Vagina (tissue), 2 donors: ENCODE measurements around the gene ITGB4.

Source experiments
- CTCF ChIP-seq, 3 experiments: fragments of 450-650 bp in 2 of 3; fragments of 200-600 bp in 1 of 3; sonication (generic) in 1 of 3; IDR thresholded peaks; one replicate each; pipeline ENCODE4 v1.5.1; 2017 to 2019; ENCODE audit warnings: antibody characterized with exemption in 3 of 3, mild to moderate bottlenecking in 2 of 3, moderate library complexity in 2 of 3
- POLR2A ChIP-seq, 2 donors: fragments of 450-650 bp; IDR thresholded peaks; one replicate each; pipeline ENCODE4 v1.6.1; 2017; ENCODE audit warnings: antibody characterized with exemption in 2 of 2, mild to moderate bottlenecking in 2 of 2, moderate library complexity in 2 of 2

DNA sequence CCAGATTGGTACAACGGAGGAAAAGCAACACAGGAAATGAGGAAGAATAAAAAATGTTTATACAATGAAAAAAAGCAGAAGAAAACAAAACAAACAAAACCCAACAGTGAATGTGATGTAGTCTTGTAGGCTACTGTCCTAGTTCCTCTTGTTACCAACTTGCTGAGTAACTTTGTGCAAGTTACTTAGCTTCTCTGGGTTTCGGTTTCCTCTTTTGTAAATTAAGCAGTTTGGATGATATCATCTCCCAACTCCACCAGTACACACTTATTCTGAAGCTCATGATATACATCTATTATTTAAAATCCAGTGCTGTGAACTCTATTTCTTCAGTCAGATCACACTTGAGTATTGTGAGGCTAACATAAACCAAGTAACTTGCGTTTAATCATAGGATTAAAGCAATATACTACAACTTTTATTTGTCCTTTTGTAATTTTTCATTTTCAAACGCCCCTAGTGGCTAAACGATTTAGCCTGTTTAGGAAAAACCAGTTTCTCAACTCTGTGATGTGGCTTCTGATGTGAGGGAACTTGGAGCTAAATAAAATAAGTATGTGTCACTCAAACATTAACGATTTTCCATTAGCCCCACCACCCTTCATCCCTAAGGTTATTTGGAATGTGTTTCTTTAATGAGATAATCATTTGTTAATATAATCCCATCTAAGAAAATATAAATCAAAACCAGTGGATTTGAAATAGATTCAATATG is 62.0 kb downstream of the ITGB4 start:
- TF ChIP-seq POLR2A (IDR thresholded peaks at IDR 0.05) (no peak), CTCF (IDR thresholded peaks at IDR 0.05) (peak; percentile 32 to 77 (median 64))
